Activated naive CD4-positive, alpha-beta T cell (primary cell): ENCODE data around the gene MCEE.
A peak's percentile ranks its signal among the peaks of the same experiment; 100 is the strongest.
"Not testable (repeated sequence)": the region's sequence is repeated elsewhere in the genome, so short reads cannot be mapped to it uniquely, and the experiment has no call there.

ENCODE experiments used
- DNase-seq, 4 experiments: peaks; one replicate each; lab custom pipeline; 2025; lab: John Stamatoyannopoulos, UW

The MCEE gene

GRCh38 chr2:71126957-71127356, 3.1 kb downstream of the MCEE start:
- DNase-seq: no peak

- no peak for DNase-seq
Measured at GRCh38 chr2:71125506-71126294, 4.3 kb downstream of the MCEE start.

GRCh38 chr2:71122387-71123298, 7.4 kb downstream of the MCEE start:
- no peak for DNase-seq

GRCh38 chr2:71121479-71121878, 8.6 kb downstream of the MCEE start:
- DNase-seq: no peak

GRCh38 chr2:71120195-71120594, 9.8 kb downstream of the MCEE start:
- DNase-seq: no peak

- DNase-seq: no peak
Measured at GRCh38 chr2:71117063-71117462, 13.0 kb downstream of the MCEE start.

- DNase-seq: no peak
Measured at GRCh38 chr2:71113843-71114242, 16.2 kb downstream of the MCEE start.

GRCh38 chr2:71108091-71108490, 21.9 kb downstream of the MCEE start:
- no peak for DNase-seq

- not testable (repeated sequence) for DNase-seq
Measured at GRCh38 chr2:71106463-71106862, 23.6 kb downstream of the MCEE start.

- DNase-seq: no peak
Measured at GRCh38 chr2:71103809-71104208, 26.2 kb downstream of the MCEE start.

- DNase-seq: no peak
Measured at GRCh38 chr2:71102981-71103681, 26.9 kb downstream of the MCEE start.

- DNase-seq: no peak
Measured at GRCh38 chr2:71101656-71102055, 28.4 kb downstream of the MCEE start.

- peak in 2 of 4 experiments; percentile 2 to 7 for DNase-seq
Measured at GRCh38 chr2:71100195-71100964, 29.6 kb downstream of the MCEE start.

- DNase-seq: not testable (repeated sequence)
Measured at GRCh38 chr2:71092491-71093260, 37.4 kb downstream of the MCEE start.

GRCh38 chr2:71091808-71092207, 38.2 kb downstream of the MCEE start:
- not testable (repeated sequence) for DNase-seq

GRCh38 chr2:71089475-71089874, 40.6 kb downstream of the MCEE start:
- not testable (repeated sequence) for DNase-seq

GRCh38 chr2:71085325-71086003, 44.6 kb downstream of the MCEE start:
- not testable (repeated sequence) for DNase-seq

- DNase-seq: not testable (repeated sequence)
Measured at GRCh38 chr2:71083752-71084312, 46.2 kb downstream of the MCEE start.

- not testable (repeated sequence) for DNase-seq
Measured at GRCh38 chr2:71083297-71083696, 46.7 kb downstream of the MCEE start.
